ENCODE measurements around the gene ATRN. TPM values are rescaled to one million over a fixed set of nuclear protein-coding genes. Genes with fewer than 3 reads are reported as not detected.

Gene ATRN
- total RNA-seq, 1 experiment from 2014 or later, result 26.1 TPM

GRCh38 chr20:3446779-3447178 lies 24.0 kb upstream of the ATRN start:
- Histone ChIP-seq H3K27me3 (ENCODE audit: low read length) (peaks cover 2% of the 10 kb centered on the region; the same call in 1 of the 2 replicates), H3K4me1 (ENCODE audit: insufficient read depth, low read length) (no peaks in the 10 kb centered on the region), H3K4me3 (ENCODE audit: low read length) (no peak overlapping the region), H3K36me3 (ENCODE audit: low read depth, low read length) (no peaks in the 10 kb centered on the region), H3K79me2 (ENCODE audit: low read length) (no peaks in the 10 kb centered on the region), H2AFZ (ENCODE audit: low read length) (no peak overlapping the region), H3K27ac (ENCODE audit: low read length) (no peak overlapping the region), H3F3A (ENCODE audit: low read length, unreplicated experiment) (no peaks in the 10 kb centered on the region), H3K9ac (ENCODE audit: low read length) (no peak overlapping the region), H3K4me2 (ENCODE audit: low read length) (no peak overlapping the region), H3K9me2 (replicated peaks; ENCODE audit: low read length) (no peaks in the 10 kb centered on the region), H3K9me3 (ENCODE audit: low read length) (no peaks in the 10 kb centered on the region), H4K20me1 (ENCODE audit: low read length) (no peaks in the 10 kb centered on the region)
- intact Hi-C loops (cut with micrococcal nuclease), result no loop called here
- peak; percentile 53 for DNase-seq
- no peak for ATAC-seq
- BruUV-seq (replicated peaks), result no TSS peak
- no peak for TF ChIP-seq EZH2phosphoT487 (IDR thresholded peaks at IDR 0.05; ENCODE audit: borderline replicate concordance, low read length)
- TF ChIP-seq CTCF (conservative IDR thresholded peaks at IDR 0.05; ENCODE audit: low read depth, low read length), result no peak
- TF ChIP-seq EZH2 (IDR thresholded peaks at IDR 0.05; ENCODE audit: low read length, unreplicated experiment), result no peak
- POLR2A ChIA-PET (ENCODE audit: unreplicated experiment), result no interaction called here
- CTCF ChIA-PET, result no interaction called here

GRCh38 chr20:3447321-3447720 lies 23.5 kb upstream of the ATRN start:
- Histone ChIP-seq H3K9ac (ENCODE audit: low read length) (no peak overlapping the region), H2AFZ (ENCODE audit: low read length) (no peak overlapping the region), H3K36me3 (ENCODE audit: low read depth, low read length) (no peaks in the 10 kb centered on the region), H4K20me1 (ENCODE audit: low read length) (no peaks in the 10 kb centered on the region), H3K79me2 (ENCODE audit: low read length) (no peaks in the 10 kb centered on the region), H3K4me1 (ENCODE audit: insufficient read depth, low read length) (no peaks in the 10 kb centered on the region), H3F3A (ENCODE audit: low read length, unreplicated experiment) (no peaks in the 10 kb centered on the region), H3K4me3 (ENCODE audit: low read length) (no peak overlapping the region), H3K9me2 (replicated peaks; ENCODE audit: low read length) (no peaks in the 10 kb centered on the region), H3K4me2 (ENCODE audit: low read length) (no peak overlapping the region), H3K27me3 (ENCODE audit: low read length) (peaks cover 2% of the 10 kb centered on the region; the same call in 1 of the 2 replicates), H3K9me3 (ENCODE audit: low read length) (no peaks in the 10 kb centered on the region), H3K27ac (ENCODE audit: low read length) (no peak overlapping the region)
- no peak for TF ChIP-seq CTCF (conservative IDR thresholded peaks at IDR 0.05; ENCODE audit: low read depth, low read length)
- no peak for TF ChIP-seq EZH2phosphoT487 (IDR thresholded peaks at IDR 0.05; ENCODE audit: borderline replicate concordance, low read length)
- no peak for TF ChIP-seq EZH2 (IDR thresholded peaks at IDR 0.05; ENCODE audit: low read length, unreplicated experiment)
- ChIA-PET CTCF (no interaction called here), POLR2A (ENCODE audit: unreplicated experiment) (no interaction called here)
- BruUV-seq (replicated peaks), result no TSS peak
- DNase-seq (no peak), ATAC-seq (no peak)
- intact Hi-C loops (cut with micrococcal nuclease), result no loop called here

GRCh38 chr20:3449319-3449718 lies 21.5 kb upstream of the ATRN start:
- Histone ChIP-seq H3K4me1 (ENCODE audit: insufficient read depth, low read length) (no peaks in the 10 kb centered on the region), H4K20me1 (ENCODE audit: low read length) (no peaks in the 10 kb centered on the region), H3K4me2 (ENCODE audit: low read length) (no peak overlapping the region), H3F3A (ENCODE audit: low read length, unreplicated experiment) (no peaks in the 10 kb centered on the region), H3K9ac (ENCODE audit: low read length) (no peak overlapping the region), H3K4me3 (ENCODE audit: low read length) (no peak overlapping the region), H3K27me3 (ENCODE audit: low read length) (peaks cover 2% of the 10 kb centered on the region; the same call in 1 of the 2 replicates), H3K9me3 (ENCODE audit: low read length) (no peaks in the 10 kb centered on the region), H3K36me3 (ENCODE audit: low read depth, low read length) (no peaks in the 10 kb centered on the region), H2AFZ (ENCODE audit: low read length) (no peak overlapping the region), H3K27ac (ENCODE audit: low read length) (no peak overlapping the region), H3K9me2 (replicated peaks; ENCODE audit: low read length) (no peaks in the 10 kb centered on the region), H3K79me2 (ENCODE audit: low read length) (no peaks in the 10 kb centered on the region)
- intact Hi-C loops (cut with micrococcal nuclease), result no loop called here
- TF ChIP-seq EZH2 (IDR thresholded peaks at IDR 0.05; ENCODE audit: low read length, unreplicated experiment) (no peak), EZH2phosphoT487 (IDR thresholded peaks at IDR 0.05; ENCODE audit: borderline replicate concordance, low read length) (no peak), CTCF (conservative IDR thresholded peaks at IDR 0.05; ENCODE audit: low read depth, low read length) (no peak)
- CTCF ChIA-PET, result no interaction called here
- DNase-seq (no peak), ATAC-seq (no peak)
- POLR2A ChIA-PET (ENCODE audit: unreplicated experiment), result no interaction called here
- no TSS peak for BruUV-seq (replicated peaks)

Data from PC-3 (cell line).